NCI-H510A (cell line): ENCODE data around the gene KCNH2.

ENCODE experiments used
- DNase-seq: peaks from one replicate; lab custom pipeline; 2025; lab: John Stamatoyannopoulos, UW

Gene KCNH2

GRCh38 chr7:150904011-150904909 lies 73.9 kb downstream of the KCNH2 start:
- no peak for DNase-seq

DNA sequence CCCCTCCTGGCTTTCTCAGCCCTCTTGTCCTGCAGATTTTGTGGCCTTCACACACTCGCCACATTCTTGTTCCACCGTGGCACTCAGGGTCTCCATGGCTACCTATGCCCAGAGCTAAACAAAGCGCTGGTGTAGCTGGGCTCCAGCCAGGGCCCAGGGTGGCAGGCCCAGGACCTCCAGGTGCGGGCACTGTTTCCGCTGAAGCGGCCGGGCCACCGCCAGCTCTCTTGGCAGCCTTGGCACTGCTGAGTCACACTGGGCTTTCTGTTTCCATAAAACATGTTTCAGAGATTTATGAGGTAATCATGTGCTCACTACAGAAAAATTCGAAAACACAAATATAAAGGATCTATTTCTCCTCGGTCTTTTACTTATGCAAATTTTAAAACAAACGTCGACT lies 74.5 kb downstream of the KCNH2 start:
- no peak for DNase-seq

- no peak for DNase-seq
These were observed 75.8 kb downstream of the KCNH2 start for GRCh38 chr7:150902078-150903033.

DNA sequence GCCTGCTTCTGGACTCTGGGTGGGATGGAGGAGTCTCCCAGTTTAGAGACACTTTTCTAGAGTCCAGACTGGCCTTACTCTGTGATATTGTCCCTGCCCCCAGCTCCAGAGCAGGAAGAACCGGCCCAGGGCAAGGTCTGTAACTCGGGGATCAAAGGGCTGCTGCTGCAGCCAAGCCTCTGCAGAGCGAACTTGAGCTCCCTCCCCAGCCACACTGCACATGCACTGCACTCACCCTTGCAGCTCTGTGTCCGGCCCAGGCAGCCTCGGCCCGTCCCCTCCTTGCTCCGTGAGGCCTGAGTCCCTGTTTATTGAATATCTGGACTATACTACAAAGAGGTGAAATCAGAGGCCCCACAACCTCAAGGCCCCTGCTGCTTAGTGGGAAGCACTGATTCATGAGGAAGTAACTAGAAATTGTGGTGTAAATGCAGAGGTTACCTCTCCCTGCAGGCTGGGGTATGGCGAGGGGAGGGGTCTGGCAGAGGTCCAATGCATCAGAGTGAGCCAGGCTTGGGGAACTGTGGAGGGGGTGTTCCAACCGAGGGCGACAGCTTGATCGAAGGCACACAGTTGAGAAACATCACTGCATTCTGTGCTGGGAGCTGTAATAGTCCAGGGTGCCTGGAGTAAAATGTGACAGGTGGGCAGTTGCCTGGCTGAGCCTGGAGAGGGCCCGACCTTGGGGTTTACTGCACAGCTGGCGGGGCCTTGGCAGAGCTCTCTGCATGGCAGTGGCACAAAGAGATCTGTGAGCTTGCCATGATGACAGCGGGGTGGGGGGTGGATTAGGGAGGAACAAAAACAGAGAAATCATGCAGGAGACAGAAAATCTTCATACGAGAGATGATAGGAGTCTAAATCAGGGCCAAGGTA lies 76.7 kb downstream of the KCNH2 start:
- DNase-seq: no peak

DNA sequence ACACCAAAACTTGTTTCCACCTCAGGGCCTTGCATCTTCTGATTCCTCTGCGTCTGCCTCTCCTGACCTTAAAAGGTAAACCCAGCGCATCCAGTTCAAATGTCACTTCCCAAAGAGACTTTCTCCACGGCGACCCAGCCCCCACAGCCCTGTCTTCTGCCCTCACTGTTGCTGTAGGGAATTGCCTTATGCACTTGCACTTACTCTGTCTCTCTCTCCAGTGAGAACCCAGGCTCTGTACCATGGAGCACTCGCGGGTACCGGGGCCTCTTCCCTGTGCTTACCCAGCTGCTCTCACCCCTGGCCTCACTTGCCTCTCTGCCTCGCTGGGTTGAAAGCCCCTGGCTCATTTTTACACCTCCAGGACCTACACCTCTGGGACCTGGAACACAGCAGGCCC lies 77.4 kb downstream of the KCNH2 start:
- no peak for DNase-seq

DNA sequence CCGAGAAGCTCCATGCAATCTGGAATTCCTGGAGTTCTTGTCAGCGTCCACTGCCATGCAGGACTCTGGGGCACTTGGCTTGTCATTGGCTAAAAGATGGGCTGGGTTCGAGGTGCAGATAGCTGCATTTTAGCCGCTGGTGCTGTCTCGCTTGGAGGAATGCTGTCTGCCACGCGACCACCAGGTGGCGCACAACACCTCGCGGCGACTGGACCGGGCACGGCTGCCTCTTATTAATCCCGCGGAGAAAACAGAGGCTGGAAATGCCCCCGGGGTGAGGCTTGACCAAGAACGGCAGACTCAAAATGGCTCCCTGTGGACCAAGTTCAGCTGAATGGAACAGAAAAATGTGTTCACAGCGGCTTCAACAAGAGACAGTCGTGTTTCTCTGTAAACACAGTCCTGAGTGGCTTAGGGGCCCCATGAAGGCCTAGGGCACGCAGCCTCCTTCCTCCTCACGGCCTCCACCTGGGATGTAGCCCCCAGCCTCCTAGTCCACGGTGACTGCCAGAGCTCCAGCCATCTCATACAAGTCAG lies 79.6 kb downstream of the KCNH2 start:
- no peak for DNase-seq

GRCh38 chr7:150897502-150898474 lies 80.3 kb downstream of the KCNH2 start:
- no peak for DNase-seq

GRCh38 chr7:150896562-150897209 lies 81.4 kb downstream of the KCNH2 start:
- DNase-seq: no peak

GRCh38 chr7:150895809-150896208 lies 82.3 kb downstream of the KCNH2 start:
- DNase-seq: no peak
